Thoracic aorta (tissue), 2 donors: ENCODE data around the gene CD302. TPM values are rescaled to one million over a fixed set of nuclear protein-coding genes. Genes with fewer than 3 reads are reported as not detected.
"Not testable (repeated sequence)": the region's sequence is repeated elsewhere in the genome, so short reads cannot be mapped to it uniquely, and the experiment has no call there.

Source experiments
- ATAC-seq: fragments of 150-250 bp; one replicate; pipeline ENCODE4 v1.8.0; 2017; ENCODE audit warnings: low read depth; ENCODE audit not compliant: insufficient number of reproducible peaks, low FRiP score
- DNase-seq: peaks from one replicate; pipeline ENCODE4 v3.0.0-alpha.2; 2020; ENCODE audit warnings: low spot score
- H3K27ac ChIP-seq, 2 donors: fragments of 200-600 bp; sonication (generic); 1 replicate in 1 of 2; 2 replicates in 1 of 2; pipeline ENCODE4 v1.5.1; 2016; ENCODE audit warnings: mild to moderate bottlenecking in 2 of 2, moderate library complexity in 2 of 2
- H3K27me3 ChIP-seq: fragments of 200-600 bp; sonication (generic); replicated peaks from 2 replicates; pipeline ENCODE4 v1.6.0; 2016; ENCODE audit warnings: mild to moderate bottlenecking; ENCODE audit not compliant: insufficient read depth
- H3K36me3 ChIP-seq: fragments of 200-600 bp; sonication (generic); one replicate; pipeline ENCODE4 v1.5.1; 2016
- H3K4me1 ChIP-seq, 2 donors: fragments of 200-600 bp; sonication (generic); 1 replicate in 1 of 2; 2 replicates in 1 of 2; pipeline versions ENCODE4 v1.5.1 to v1.6.0; 2016; ENCODE audit warnings: low read depth in 2 of 2, mild to moderate bottlenecking in 1 of 2; ENCODE audit not compliant: control insufficient read depth in 1 of 2
- H3K4me3 ChIP-seq: fragments of 200-600 bp; sonication (generic); 2 replicates; pipeline ENCODE4 v1.5.1; 2016; ENCODE audit warnings: mild to moderate bottlenecking
- H3K9me3 ChIP-seq: fragments of 200-600 bp; sonication (generic); 2 replicates; pipeline ENCODE4 v1.5.1; 2016
- total RNA-seq, 2 donors: library from RNA; depleted of rRNA; stranded (reverse); fragments of >200 nt; gene quantifications; one replicate each; pipeline versions ENCODE4 v1.1.0 to v1.2.3, GENCODE V29; 2016
- TF ChIP-seq, protein P1 (sequence below): fragments of 200-600 bp; sonication (generic); IDR thresholded peaks from one replicate; pipeline ENCODE4 v1.5.1; 2019; ENCODE audit warnings: antibody characterized with exemption

Gene CD302
- total RNA-seq, 2 donors from 2014 or later: 110 to 115 TPM

DNA sequence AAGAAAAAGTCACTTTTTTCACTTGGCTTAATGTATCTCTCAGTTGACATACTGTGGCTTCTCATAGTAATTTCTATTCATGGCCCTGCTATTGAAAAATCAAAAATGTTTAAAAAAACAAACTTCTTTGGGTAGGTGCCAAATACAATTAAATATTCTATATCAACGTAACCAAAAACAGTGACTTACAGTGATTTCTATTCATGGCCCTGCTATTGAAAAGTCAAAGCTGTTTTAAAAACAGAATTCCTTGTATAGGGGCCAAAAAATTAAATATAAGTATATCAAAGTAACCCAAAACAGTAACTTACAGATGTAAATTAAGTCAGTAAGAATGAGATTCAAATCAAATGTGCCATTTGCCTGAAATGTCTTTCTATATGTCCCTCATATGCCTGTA, 31.4 kb upstream of the CD302 start:
- ATAC-seq: no peak
- TF ChIP-seq, protein P1, sequence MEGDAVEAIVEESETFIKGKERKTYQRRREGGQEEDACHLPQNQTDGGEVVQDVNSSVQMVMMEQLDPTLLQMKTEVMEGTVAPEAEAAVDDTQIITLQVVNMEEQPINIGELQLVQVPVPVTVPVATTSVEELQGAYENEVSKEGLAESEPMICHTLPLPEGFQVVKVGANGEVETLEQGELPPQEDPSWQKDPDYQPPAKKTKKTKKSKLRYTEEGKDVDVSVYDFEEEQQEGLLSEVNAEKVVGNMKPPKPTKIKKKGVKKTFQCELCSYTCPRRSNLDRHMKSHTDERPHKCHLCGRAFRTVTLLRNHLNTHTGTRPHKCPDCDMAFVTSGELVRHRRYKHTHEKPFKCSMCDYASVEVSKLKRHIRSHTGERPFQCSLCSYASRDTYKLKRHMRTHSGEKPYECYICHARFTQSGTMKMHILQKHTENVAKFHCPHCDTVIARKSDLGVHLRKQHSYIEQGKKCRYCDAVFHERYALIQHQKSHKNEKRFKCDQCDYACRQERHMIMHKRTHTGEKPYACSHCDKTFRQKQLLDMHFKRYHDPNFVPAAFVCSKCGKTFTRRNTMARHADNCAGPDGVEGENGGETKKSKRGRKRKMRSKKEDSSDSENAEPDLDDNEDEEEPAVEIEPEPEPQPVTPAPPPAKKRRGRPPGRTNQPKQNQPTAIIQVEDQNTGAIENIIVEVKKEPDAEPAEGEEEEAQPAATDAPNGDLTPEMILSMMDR: no peak
- H3K9me3 ChIP-seq: no peaks in the 10 kb centered on the region

DNA sequence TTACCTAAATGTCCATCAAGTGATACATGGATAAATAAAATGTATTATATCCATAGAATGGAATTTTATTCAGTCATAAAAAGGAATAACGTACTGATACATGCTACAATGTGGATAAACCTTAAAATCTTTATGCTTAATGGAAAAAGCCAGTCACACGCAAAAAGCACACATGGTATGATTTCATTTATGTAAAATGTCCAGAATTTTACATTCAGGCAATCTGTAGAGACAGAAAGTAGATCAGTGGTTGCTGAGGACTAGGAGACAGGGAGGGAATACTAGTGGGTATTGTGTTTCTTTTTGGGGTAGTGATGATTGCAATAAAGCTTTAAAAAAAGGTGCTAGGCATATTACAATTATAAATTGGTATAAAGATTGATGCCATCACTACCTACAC, 30.7 kb upstream of the CD302 start:
- no peak overlapping the region for H3K4me3 ChIP-seq
- no peak overlapping the region for H3K27ac ChIP-seq
- no peaks in the 10 kb centered on the region for H3K27me3 ChIP-seq
- DNase-seq: no peak
- H3K4me1 ChIP-seq: no peaks in the 10 kb centered on the region
- H3K36me3 ChIP-seq: no peaks in the 10 kb centered on the region
- TF ChIP-seq, protein P1: no peak
- H3K9me3 ChIP-seq: no peaks in the 10 kb centered on the region
- no peak for ATAC-seq

More for the DNA sequence above, 31.4 kb upstream of the CD302 start:
- no peaks in the 10 kb centered on the region for H3K36me3 ChIP-seq
- H3K27ac ChIP-seq: no peak overlapping the region
- DNase-seq: no peak
- no peaks in the 10 kb centered on the region for H3K27me3 ChIP-seq
- H3K4me3 ChIP-seq: no peak overlapping the region
- H3K4me1 ChIP-seq: no peaks in the 10 kb centered on the region

DNA sequence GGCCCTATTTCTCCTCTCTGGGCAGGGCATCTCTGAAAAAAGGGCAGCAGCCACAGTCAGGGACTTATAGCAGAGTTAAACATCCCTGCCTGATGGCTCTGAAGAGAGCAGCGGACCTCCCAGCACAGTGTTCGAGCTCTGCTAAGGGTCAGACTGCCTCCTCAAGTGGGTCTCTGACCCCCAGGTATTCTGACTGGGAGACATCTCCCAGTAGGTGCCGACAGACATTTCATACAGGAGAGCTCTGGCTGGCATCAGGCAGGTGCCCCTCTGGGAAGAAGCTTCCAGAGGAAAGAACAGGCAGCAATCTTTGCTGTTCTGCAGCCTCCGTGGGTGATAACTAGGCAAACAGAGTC, 24.4 kb upstream of the CD302 start:
- H3K27ac ChIP-seq, ATAC-seq, DNase-seq, H3K4me3 ChIP-seq, H3K27me3 ChIP-seq, H3K9me3 ChIP-seq, H3K4me1 ChIP-seq, H3K36me3 ChIP-seq: not testable (repeated sequence)

DNA sequence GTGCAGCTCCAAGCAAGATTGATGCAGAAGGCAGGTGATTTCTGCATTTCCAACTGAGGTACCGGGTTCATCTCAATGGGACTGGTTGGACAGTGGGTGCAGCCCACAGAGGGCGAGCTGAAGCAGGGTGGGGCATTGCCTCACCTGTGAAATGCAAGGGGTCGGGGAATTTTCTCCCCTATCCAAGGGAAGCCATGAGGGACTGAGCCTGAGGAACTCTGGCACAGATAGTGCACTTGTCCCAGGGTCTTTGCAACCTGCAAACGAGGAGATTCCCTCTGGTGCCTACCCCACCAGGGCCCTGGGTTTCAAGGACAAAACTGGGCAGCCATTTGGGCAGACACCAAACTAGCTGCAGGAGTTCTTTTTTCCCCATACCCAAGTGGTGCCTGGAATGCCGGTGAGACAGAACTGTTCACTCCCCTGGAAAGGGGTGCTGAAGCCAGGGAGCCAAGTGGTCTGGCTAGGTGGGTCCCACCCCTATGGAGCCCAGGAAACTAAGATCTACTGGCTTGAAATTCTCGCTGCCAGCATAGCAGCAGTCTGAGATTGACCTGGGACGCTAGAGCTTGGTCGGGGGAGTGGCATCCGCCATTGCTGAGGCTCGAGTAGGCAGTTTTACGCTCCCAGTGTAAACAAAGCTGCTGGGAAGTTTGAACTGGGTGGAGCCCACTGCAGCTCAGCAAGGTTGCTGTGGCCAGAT, 23.9 kb upstream of the CD302 start:
- not testable (repeated sequence) for H3K27ac ChIP-seq, H3K36me3 ChIP-seq, DNase-seq, H3K4me1 ChIP-seq, H3K4me3 ChIP-seq, H3K9me3 ChIP-seq, H3K27me3 ChIP-seq, ATAC-seq

DNA sequence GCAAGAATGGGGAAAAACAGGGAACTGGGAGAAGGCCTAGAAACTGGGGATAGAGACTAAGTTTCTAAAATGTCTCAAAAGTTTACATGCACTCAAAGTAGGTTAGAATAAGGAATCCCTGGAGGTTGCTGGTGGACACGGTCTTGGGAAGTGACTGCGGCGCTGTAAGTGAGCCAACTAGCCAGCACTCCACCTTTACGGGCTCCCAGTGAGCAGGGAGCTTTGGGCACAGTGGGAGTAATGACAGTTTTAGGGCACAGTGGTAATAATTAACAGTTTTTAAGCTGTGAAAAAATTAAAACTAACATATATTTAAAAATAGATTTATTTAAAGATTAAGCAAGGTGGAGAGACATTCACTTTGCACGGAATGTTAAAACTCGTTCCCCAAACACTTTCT, 20.9 kb upstream of the CD302 start:
- ATAC-seq: no peak
- DNase-seq: no peak
- no peaks in the 10 kb centered on the region for H3K27me3 ChIP-seq
- H3K9me3 ChIP-seq: no peaks in the 10 kb centered on the region
- no peaks in the 10 kb centered on the region for H3K36me3 ChIP-seq
- TF ChIP-seq, protein P1: no peak
- H3K4me1 ChIP-seq: no peaks in the 10 kb centered on the region
- H3K4me3 ChIP-seq: no peak overlapping the region
- no peak overlapping the region for H3K27ac ChIP-seq

DNA sequence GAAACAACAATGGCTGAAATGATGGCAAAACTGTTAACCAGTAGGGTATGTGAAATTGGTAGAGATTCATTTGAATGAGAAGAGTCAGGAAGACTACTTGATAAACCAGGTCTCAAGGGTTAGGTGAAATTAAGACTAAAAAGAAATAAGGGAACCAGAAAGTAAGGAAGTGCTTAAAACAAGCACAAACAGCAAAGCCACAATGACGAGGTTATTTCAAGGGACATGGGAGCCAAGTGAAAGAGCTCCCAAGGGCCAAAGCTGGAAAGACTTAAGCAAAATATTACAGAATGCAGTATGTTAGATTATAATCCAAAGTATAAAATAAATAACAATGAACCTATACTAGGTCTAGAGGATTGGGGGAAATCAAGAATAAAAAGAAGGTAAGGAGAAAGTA, 19.3 kb upstream of the CD302 start:
- H3K4me3 ChIP-seq: no peak overlapping the region
- H3K27me3 ChIP-seq: no peaks in the 10 kb centered on the region
- no peaks in the 10 kb centered on the region for H3K9me3 ChIP-seq
- no peak overlapping the region for H3K27ac ChIP-seq
- ATAC-seq (no peak), DNase-seq (no peak)
- TF ChIP-seq, protein P1: no peak
- no peaks in the 10 kb centered on the region for H3K4me1 ChIP-seq
- no peaks in the 10 kb centered on the region for H3K36me3 ChIP-seq
